Retinal pigment epithelial cell (primary cell): ENCODE measurements around the gene MS4A18.
A peak's percentile ranks its signal among the peaks of the same experiment; 100 is the strongest.

Source experiments
- DNase-seq: peaks from one replicate; pipeline ENCODE4 v3.0.0-alpha.2; 2010; ENCODE audit warnings: low read depth
- H3K4me3 ChIP-seq: 2 replicates; pipeline ENCODE4 v1.5.1; 2011; ENCODE audit warnings: mild to moderate bottlenecking, low read length, control low read depth, moderate library complexity
- CTCF ChIP-seq: conservative IDR thresholded peaks from 2 replicates; pipeline ENCODE4 v1.5.1; 2011; ENCODE audit warnings: low read depth, low read length, control low read depth, inconsistent platforms

Gene MS4A18

GRCh38 chr11:60785806-60786361 is 61.4 kb downstream of the MS4A18 start:
- no peak for DNase-seq
- H3K4me3 ChIP-seq, result no peak overlapping the region
- no peak for TF ChIP-seq CTCF

GRCh38 chr11:60786811-60787567 is 62.5 kb downstream of the MS4A18 start:
- DNase-seq, result peak; percentile 20
- H3K4me3 ChIP-seq, result no peak overlapping the region
- no peak for TF ChIP-seq CTCF

- H3K4me3 ChIP-seq, result no peak overlapping the region
- TF ChIP-seq CTCF, result no peak
- no peak for DNase-seq
Measured at GRCh38 chr11:60788401-60789125, 64.0 kb downstream of the MS4A18 start.

DNA sequence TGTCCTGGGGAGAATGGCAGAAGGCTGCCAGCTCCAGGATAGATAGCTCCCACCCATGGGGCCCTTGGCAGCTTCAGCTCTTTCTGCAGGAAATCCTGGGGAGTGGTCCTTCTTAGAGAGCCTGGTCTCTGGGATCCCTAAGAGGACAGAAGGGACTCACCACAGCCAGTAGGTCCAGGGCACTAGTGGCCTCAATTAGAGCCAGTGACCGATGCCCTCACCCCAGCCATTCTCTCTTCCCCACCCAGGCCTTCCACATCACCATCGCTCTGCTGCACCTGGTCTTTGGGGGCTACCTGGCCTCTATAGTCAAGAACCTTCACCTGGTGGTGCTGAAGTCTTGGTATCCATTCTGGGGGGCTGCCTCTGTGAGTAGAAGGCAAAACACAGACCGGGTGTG is 66.2 kb downstream of the MS4A18 start:
- no peak for TF ChIP-seq CTCF
- no peak for DNase-seq

GRCh38 chr11:60791153-60791933 is 66.8 kb downstream of the MS4A18 start:
- DNase-seq, result no peak
- no peak for TF ChIP-seq CTCF
- H3K4me3 ChIP-seq, result no peak overlapping the region

More for the DNA sequence above, 66.2 kb downstream of the MS4A18 start:
- no peak overlapping the region for H3K4me3 ChIP-seq

GRCh38 chr11:60792521-60792920 is 68.0 kb downstream of the MS4A18 start:
- H3K4me3 ChIP-seq, result no peak overlapping the region
- no peak for DNase-seq
- no peak for TF ChIP-seq CTCF
